ENCODE results near the gene MKNK1. TPM values are rescaled to one million over a fixed set of nuclear protein-coding genes. Genes with fewer than 3 reads are reported as not detected.

MKNK1 gene
- total and polyA plus RNA-seq, 2 of the 4 experiments (the other 2 are of a cell fraction), result 14.3 to 35.2 TPM

DNA sequence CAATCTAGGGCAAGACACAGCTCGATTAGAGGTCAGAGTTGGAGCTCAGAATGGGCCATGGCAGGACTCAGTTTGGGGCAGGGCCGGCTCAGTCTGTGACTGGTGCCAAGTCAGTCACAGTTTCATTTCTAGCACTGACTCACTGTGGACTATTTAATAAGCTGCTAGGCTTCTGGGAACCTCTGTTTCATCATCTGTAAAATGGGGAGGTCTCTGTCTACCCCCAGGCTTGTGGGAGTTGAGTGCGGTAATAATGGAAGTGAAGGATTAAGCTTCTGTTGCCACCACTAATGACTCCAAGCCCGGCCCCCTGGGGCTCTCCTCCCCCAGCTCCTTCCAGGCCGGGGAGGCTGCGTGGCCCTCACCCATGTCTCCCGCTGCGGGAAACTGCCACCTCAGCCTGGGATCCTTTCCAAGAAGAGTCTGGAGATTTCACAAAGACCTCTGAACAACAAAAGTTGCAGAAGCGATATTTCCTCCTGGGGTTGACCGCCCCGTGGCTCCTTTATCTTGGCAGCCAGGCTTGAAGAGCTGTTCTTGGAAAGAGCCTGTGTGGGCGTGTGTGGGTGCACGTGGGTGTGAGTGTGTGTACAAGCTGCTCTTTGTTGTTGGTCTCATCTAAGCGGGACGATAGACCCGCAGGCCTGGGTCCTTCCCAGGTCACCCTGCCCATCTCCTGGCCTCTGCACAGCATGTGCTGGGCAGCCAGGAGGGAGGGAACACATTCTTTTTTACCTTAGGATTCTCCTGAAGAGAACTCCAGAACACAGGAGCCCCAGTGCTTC, 81.7 kb downstream of the MKNK1 start:
- Histone ChIP-seq H2BK15ac (ENCODE audit: low read depth, low read length) (no peak overlapping the region; the same call in 2 of the 3 replicates), H3K36me3 (ENCODE audit: control insufficient read depth, insufficient read depth, low read length) (no peaks in the 10 kb centered on the region), H3K27ac (ENCODE audit: insufficient read depth, low read length) (no peak overlapping the region), H4K91ac (ENCODE audit: insufficient read depth, low read depth, low read length) (peak overlapping the region; percentile 36; the same call in 1 of the 2 replicates), H3K9me1 (ENCODE audit: insufficient read depth, low read length) (peaks cover 3% of the 10 kb centered on the region), H3K9me3 (ENCODE audit: control insufficient read depth, insufficient read depth, low read length) (no peaks in the 10 kb centered on the region), H3K9ac (ENCODE audit: low read depth, low read length) (no peak overlapping the region), H3K27me3 (ENCODE audit: control insufficient read depth, insufficient read depth, low read length) (peaks cover 31% of the 10 kb centered on the region), H3K4ac (ENCODE audit: low read depth, low read length) (peak overlapping the region; percentile 71), H3K18ac (ENCODE audit: low read depth, low read length) (no peak overlapping the region), H3K79me1 (ENCODE audit: low read depth in 1 of 2, low read length in 2 of 2) (no peaks in the 10 kb centered on the region), H2AK5ac (ENCODE audit: low read depth, low read length) (no peak overlapping the region), H3K4me3 (ENCODE audit: insufficient read depth, low read depth, low read length) (no peak overlapping the region), H3K4me2 (ENCODE audit: low read depth, low read length) (no peak overlapping the region; the same call in 1 of the 2 replicates), H3K56ac (ENCODE audit: extremely low read depth, insufficient read depth, low read length) (no peak overlapping the region), H4K20me1 (ENCODE audit: insufficient read depth, low read length) (0 out of 2 replicates have a peak, but pooled peaks cover 3% of the 10 kb centered on the region), H2BK5ac (ENCODE audit: low read depth, low read length, poor library complexity, severe bottlenecking) (no peak overlapping the region), H2AFZ (replicated peaks; ENCODE audit: low read length, poor library complexity) (peak overlapping the region; percentile 72), H2BK120ac (ENCODE audit: low read depth, low read length) (peak overlapping the region; percentile 50; the same call in 1 of the 2 replicates), H3K14ac (replicated peaks; ENCODE audit: low read depth, low read length) (peak overlapping the region; percentile 68; the same call in 1 of the 2 replicates), H3K23ac (ENCODE audit: low read depth, low read length) (no peak overlapping the region; the same call in 1 of the 2 replicates), H4K8ac (ENCODE audit: low read depth in 2 of 2, low read length in 2 of 2) (peak overlapping the region in 1 of 2 experiments; percentile 36; a peak in 1 of 4 replicates), H3K4me1 (ENCODE audit: control insufficient read depth, insufficient read depth, low read length) (peaks cover 16% of the 10 kb centered on the region), H2AK9ac (replicated peaks; ENCODE audit: low read depth, low read length, poor library complexity) (no peak overlapping the region), H4K5ac (ENCODE audit: low read depth, low read length) (no peak overlapping the region), H2BK20ac (ENCODE audit: low read depth, low read length) (peak overlapping the region; percentile 17; the same call in 1 of the 2 replicates)
- CTCF ChIA-PET, result interaction anchor here (0.7 to 1.3 kb wide), 3 partner anchors 11 to 44 kb away, joined by 3 to 4 read pairs (median 3); no protein-coding TSS in a partner anchor
- DNase-seq, result peak; percentile 45
- dilution Hi-C loops (cut with HindIII; ENCODE audit: low sequenced_read_pairs, unreplicated experiment) (no loop called here), in situ Hi-C loops (cut with MboI; ENCODE audit: low sequenced_read_pairs) (no loop called here), intact Hi-C loops (cut with micrococcal nuclease) (no loop called here)
- POLR2A ChIA-PET (ENCODE audit: unreplicated experiment), result no interaction called here
- 20% methylated on average over 2 of the region's 16 CpGs; no CpG with 5 or more reads in 1 of the 2 experiments for WGBS, 2 experiments (ENCODE audit: extremely low coverage in 2 of 2, insufficient read length in 1 of 2)
- no TSS peak for BruUV-seq (replicated peaks)
- TF ChIP-seq RCOR1 (IDR thresholded peaks at IDR 0.05; ENCODE audit: insufficient replicate concordance, low read length) (peak; percentile 89), RAD21 (IDR thresholded peaks at IDR 0.05; ENCODE audit: low read length) (no peak)
- peak; percentile 10 for ATAC-seq (ENCODE audit: low read depth)

Data from IMR-90 (cell line).